Pons (tissue), 1 donor: ENCODE measurements around the gene TOR1AIP2.

Experiments used
- DNase-seq: peaks from one replicate; pipeline ENCODE4 v3.0.0-alpha.2; 2016; ENCODE audit warnings: low spot score

The TOR1AIP2 gene

DNA sequence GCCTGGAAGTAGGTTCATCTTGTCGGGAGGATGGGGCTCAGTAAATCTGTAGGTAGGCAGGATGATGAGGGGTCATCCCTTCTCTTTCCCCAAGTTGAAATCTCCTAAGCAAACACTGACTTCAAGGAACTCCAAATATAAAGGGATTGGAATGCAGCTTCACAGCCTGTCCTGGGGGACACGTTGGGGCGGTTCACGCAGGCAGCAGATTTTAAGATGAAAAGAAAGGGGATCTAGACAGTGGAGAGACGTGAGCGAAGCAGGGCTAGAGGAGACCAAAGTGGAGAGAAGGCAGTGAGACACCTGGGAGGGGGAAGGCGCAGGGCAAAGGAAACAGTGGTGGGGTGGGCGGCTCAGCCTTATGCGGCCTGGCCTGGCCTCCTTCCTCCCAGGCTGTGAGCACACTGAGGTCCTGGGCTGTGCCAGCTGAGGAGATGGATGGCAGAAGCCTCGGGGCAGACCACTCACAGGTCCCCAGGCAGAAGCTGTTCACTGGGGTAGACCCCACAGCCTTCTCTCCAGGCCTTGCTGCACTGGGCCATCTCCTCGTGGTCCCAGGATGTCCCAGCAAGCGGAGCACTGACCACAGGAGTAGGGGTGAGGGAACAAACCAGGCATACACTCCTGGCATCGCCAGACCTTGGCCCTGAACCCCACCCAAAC, 51.7 kb downstream of the TOR1AIP2 start:
- DNase-seq: no peak

DNA sequence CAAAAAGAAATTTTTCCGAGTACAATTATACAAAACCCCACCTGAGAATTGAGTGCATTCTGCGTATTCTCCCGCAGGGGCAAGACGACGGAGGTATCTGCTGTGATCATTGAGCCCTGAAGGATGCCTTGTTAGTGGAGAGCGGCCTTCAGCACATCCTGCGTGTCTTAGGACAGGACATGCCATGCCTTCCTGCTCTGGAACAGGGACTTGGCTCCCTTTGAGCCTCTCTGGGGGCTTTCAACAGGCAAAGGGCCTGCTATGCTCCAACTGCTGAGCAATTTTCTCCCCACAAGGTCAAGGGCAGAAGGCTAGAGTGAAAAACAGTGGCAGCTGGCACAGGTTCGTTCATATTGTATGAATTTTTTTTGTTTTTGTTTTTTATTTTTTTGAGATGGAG, 52.4 kb downstream of the TOR1AIP2 start:
- DNase-seq: no peak

DNA sequence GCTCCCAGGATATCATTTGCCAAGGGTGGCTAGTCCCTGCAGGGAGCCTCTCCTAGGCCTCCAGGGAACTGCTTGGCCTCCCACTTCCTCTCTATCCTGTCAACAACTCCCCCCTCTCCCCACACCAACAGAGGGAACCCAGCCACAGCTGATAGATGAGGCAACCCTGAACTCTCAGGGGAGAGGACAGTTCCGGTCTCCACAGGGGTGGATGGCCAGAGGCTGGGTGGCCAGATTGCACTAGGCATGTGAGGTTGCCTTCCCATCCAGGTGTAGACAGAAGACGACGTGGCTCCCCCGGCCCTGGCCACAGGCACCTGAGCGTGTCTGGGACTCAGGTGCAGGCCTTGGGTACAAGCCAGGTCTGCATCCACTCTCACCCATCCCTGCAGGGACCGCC, 53.3 kb downstream of the TOR1AIP2 start:
- DNase-seq: no peak

DNA sequence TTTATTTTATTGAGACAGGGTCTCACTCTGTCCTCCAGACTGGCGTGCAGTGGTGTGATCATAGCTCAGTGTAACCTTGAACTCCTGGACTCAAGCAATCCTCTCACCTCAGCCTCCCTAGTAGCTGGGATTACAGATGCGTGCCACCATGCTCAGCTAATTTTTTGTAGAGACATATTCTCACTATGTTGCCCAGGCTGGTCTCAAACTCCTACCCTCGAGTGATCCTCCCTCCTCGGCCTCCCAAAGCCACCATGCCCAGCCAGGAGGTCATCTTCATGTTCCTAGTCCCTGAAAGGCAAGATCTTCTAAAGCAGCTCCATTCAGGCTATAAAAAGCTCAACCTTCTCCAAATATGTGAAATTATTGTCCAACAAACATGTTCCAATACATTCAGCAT, 53.9 kb downstream of the TOR1AIP2 start:
- DNase-seq: no peak

DNA sequence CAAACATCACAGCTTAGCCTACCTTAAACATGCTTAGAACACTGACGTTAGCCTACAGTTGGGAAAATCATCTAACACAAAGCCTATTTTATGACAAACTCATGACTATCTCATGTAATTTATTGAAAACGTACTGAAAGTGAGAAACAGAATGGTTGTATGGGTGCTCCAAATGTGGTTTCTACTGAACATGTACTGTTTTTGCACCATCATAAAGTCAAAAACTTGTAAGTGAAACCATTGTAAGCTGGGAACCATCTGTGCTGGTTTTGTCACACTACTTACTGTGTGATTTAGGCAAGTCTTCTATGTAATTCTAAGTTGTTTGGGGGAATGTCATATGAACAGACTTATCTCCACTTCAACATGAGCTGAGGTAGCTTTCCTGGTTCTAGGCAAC, 55.5 kb downstream of the TOR1AIP2 start:
- no peak for DNase-seq

DNA sequence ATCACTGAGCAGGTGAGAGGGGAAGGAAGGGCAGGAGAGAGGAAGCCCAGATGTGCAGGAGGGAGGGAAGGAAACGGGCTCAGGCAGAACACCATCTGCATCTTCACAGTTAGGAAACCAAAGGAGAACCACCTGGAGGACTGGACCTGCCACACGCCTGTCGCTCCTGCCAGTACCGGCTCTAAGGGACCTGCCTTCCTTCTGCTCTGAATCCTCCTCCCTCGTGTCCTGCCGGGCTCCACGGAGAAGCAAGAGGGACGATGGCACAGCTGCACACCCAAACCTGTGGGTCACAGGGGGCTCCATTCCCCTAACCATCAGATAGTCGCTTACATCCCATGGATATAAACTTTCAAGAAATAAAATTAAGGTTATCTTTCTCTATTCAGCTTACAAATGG, 56.1 kb downstream of the TOR1AIP2 start:
- no peak for DNase-seq

DNA sequence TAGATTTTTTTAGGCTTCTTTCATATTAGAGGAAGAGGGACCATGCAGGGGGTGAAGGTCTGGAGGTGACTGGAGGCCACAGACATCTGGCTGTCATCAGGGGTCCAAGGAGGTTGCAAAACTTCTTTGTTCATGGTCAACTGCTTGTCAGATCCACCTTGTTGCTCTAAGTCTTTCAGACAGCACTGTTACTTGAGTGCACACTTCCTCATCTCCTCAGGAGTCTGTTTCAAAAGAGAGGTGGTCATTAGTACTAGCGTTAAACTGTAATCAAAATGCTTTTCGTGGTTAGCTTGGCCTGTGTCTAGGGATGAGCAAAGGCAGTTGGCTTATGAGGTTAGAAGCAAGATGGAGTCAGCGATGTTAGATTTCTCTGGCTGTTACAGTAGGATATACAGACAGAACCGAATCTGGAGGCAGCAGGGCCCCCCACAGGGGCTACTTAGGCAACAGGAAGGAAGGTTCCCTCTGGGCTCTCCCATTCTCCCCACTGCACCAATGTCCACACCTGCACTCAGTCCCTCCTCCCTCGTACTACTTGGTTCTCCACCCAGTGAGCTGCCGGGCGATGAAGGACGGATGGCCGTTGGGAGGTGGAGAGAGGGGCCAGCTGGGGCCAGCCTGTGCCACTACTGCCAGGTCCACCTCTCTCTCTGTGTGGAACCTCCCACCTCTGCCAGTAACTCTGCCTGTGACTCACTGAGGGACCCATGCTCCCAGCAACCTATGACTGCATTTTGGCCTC, 57.2 kb downstream of the TOR1AIP2 start:
- DNase-seq: no peak

DNA sequence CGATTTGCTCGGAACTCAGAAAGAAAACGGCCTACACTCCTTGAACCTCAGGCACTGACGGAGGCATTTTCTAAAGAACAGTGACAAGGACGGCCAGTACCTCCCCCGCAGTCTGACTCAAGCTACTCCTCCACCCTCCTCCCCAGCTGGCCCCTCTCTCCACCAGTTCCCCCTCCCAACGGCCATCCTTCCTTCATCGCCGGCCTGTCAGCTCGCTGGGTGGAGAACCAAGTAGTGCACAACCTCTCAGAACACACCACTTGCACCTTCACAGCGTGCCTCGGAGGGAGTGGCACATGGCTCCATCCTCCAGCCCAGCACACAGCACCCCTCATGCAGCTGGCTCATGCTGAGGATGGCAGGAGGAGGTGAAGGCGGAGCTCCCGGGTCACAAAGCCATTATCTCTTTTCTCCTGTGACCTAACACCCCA, 58.8 kb downstream of the TOR1AIP2 start:
- DNase-seq: no peak

DNA sequence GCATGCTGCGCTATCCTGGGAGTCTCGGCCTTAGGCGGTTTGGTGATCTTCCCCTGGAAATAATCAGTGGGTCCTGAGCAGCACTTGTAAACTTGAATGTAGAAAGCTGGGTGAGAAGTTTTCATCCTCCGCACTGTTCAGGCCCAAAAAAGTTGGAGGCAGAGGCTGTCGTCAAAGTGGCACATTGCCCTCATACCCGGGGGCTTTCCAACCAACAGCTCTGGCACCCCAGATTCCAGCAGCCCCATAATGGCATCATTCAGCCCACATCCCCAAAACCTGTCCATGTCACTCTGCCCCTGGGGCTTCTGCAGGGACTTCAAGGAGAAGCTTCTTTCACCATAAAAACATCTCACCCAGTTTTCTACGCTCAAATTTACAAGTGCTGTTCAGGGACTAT, 59.3 kb downstream of the TOR1AIP2 start:
- DNase-seq: no peak

DNA sequence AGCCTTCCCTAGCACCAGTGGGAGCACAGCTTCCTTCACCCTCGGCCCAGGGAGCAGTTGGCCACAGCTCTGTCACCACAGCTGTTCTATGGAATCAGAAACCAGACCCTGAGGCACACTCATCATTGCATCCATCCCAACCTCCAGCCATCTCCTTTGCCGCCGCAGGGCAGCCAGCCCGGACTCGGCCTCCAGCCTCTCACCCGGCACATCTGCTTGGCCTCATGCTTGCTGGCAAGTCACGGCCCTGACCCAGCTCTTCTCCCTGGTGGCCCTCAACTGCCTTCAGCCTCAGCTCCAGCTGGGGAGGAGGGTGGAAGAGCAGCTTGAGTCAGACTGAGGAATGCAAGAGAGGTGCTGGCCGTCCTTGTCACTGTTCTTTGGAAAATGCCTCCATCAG, 59.8 kb downstream of the TOR1AIP2 start:
- DNase-seq: no peak

DNA sequence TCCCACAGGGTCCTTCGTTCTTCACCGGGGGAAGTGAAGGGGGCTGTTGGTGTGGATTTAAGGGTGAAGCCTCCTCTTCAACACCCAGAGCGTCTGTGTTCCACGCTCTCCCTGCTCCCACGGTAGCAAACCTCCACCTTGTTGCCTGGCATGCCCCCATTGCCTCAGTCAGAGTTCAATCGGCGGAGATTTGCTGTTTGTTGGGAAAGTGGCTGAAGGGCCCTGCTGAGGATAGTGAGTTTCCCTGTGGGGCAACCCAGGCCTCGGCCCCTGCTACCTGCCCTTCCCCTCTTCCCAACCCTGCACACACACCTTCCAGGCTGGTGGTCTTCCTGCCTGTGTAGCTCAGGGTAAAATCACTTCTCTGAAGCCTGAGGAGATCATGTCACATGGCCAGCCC, 60.5 kb downstream of the TOR1AIP2 start:
- DNase-seq: no peak

DNA sequence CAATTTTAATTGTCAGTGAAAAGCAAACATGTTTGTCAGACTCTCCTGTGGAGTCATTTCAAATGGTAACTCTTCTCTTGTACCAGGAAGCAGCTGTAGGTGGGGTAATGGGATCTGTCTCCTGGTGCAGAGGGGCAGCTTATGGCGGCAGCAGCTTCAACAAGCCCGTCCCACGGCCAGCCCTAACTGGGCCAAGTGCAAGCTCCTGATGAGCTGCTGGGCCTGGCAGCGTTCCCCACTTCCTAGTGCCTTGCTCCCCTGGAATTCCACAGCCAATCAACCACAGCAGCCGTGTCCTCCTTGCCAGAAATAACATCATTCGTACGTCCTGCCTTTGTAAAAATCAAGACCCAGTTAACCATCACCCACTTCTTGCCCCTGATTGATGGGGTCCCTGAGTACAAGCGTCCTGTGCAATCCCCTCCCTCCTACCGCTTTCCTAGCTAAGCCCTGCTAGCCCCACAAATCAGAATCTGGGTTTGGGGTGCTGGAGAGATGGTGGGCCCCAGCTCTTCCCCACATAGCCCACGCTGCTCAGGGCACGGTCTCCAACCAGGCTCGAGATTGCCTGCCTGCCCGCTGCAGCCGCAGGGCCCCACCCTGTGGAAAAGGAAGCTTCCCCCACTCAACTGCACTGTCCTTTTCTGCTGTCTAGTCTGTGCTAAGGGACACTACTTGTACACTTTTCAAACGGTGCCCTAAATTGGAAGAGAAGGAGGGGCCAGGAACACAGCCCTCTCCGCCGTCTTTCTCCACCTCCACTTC, 61.2 kb downstream of the TOR1AIP2 start:
- DNase-seq: no peak

DNA sequence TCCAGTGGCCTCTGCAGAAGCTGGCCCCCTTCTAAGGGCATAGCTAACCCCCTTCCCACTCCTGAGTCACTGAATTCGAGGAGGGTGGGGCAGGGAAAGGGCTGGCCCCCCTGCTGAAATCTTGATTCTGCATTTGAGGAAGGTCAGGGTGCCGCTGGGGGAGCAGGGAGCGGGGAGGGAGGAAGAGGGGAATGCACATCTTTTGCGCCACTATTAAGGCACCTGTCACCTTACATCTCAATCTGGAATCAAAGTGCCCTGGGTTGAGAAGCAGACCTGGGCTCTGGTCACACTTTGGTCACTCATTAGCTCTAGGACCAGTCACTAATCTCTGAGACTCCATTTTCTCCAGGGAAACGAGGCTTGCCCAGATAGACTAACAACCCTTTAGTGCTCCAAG, 62.0 kb downstream of the TOR1AIP2 start:
- DNase-seq: no peak

DNA sequence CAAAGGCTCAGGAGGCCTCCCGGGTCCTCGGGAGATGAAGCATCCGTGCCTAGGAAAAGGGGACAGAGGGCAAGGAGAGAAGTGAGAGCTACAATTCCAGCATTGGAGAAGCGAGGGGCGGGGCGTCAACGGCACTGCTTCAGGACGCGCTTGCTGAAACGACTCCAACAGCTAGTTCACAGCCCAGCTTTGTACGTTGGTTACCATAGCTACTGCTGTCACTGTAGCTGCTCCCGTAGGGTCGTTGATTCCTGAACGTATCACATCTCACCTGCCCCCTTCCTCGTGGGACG, 63.1 kb downstream of the TOR1AIP2 start:
- no peak for DNase-seq

DNA sequence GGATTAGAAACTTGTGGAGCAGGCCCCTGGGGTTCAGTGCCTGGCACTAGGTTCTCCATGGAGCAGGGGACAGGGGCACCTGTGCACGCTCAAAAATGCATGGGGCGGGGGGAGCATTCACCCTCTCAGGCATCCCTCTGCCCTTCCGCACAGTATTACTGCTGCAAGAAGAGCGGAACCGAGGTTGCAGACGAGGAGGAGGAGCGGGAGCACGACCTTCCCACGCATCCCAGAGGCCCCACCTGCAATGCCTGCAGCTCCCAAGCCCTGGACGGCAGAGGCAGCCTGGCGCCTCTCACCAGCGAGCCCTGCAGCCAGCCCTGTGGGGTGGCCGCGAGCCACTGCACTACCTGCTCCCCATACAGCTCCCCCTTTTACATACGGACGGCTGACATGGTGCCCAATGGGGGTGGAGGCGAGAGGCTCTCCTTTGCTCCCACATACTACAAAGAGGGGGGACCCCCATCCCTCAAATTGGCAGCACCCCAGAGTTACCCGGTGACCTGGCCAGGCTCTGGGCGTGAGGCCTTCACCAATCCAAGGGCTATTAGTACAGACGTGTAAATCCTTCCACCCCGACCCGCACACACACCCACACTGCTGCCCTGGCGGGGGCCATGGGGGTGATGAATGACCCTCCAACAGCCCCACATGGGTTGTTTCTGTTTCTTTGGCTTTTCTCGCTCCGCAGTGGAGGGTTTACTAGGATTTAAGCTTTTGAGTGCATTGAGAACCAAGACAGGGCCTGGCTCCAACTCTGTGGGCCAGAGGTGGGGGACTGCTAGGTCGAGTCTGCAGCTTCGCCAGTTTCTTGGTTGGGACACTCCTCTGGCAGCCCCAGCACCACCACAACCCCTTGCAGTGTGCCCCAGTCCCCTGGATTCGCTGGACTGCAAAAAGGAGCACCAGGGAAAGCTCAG, 63.7 kb downstream of the TOR1AIP2 start:
- no peak for DNase-seq

DNA sequence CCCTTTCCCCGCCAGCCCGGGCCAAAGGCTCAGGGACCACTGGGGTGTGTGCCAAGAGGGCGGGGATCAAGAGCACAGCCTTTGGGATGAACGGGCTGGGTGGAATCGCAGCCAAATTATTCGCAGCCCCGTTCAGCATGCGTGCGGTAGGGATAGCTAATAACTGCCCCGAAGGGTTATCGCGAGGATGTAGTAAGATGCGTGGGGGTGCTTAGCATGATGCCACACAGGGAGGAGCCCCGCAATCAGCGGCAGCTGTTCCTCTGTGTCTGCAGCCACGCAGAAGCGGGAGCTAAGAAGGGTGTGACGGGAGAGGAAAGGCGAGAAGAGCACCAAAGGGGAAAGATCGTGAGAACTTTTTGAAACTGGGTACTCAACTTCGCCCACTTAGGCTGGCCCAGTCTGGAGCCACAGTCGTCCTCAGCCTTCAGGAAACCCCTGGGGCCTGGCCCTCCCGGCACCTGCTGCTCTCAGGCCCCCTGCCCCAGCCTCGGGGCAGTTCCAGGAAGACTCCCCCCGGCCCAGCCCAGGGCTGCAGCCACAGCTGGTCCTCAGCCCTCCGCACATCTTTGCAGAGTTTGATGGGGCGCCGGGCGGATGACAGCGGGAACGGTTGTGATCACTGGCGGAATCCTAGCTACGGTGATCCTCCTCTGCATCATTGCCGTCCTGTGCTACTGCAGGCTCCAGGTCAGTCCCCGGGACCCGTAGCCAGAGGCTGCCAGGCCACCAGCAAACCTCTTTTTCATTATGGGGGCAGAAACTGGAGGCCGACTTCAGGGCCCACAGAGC, 64.9 kb downstream of the TOR1AIP2 start:
- DNase-seq: no peak

DNA sequence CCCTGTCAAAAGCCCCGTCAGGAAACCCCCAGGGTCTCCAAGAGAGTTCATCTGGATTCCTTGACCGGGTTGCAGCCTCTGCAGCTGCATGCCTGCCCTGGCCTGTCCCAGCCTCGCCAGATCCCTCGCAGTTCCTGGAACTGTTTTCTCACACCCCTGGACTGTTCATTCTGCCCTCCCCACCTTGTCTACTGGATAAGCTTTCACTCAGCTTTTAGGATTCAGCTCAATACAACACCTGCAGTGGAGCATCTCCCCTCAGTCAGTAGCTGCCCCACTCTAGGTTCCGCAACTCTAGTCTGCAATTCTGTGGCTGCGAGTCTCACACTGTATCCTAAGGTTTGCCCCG, 67.3 kb downstream of the TOR1AIP2 start:
- DNase-seq: no peak

DNA sequence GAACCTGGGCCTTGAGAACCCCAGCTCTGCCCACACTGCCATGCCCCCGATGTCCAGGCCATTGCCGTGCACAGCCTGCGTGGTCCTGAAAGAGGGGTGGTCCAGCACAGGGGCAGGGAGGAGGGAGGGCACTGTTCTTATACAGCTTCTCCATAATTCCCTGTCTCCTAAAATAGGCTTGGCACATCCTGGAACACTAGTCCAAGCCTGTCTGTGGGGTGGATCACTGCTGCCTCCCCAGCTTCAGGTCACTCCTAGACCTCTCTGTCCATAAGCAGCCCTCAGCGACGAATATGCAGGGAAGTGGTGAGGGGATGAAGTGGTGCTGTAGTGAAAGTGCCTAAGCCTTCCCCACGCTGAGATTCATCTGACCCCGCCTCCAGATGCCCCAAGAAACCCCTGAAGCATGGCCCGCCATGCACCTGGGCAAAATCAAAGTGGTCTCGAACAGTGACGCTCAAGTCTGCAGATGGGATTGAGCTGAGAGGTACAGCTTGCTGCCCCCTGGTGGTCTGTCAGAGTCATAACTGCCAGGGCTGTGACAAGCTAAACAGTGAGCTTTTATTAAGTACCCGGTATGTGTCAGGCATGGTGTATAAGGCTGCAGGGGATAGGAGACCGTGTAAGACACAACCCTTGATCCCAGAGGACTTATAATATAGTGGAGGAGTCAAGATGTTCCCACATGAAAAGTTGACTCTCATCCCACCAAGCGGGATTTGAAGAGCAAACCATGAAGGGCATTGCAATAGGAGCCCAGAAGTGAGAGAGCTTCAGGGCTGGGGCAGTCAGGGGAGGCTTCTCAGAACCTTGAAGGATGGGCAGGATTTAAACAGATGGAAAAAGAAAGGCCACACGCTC, 67.9 kb downstream of the TOR1AIP2 start:
- DNase-seq: peak; percentile 72

DNA sequence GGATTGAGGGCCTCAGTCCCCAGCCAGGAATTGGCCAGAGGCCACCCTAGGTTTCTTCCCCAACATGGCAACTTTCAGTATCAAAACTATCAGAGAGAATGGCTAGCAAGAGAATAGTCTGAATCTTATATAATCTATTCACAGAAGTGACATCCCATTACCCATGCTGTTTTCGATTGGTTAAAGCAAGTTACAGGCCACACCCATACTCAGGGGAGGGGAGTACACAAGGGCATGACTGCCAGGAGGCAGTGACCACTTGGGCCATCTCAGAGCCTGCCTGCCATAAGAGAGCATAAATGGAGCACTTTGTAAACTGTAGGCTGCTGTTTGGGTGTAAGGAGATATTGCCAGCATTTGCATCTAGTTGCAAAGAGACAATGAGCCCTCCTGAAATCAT, 69.1 kb downstream of the TOR1AIP2 start:
- no peak for DNase-seq

DNA sequence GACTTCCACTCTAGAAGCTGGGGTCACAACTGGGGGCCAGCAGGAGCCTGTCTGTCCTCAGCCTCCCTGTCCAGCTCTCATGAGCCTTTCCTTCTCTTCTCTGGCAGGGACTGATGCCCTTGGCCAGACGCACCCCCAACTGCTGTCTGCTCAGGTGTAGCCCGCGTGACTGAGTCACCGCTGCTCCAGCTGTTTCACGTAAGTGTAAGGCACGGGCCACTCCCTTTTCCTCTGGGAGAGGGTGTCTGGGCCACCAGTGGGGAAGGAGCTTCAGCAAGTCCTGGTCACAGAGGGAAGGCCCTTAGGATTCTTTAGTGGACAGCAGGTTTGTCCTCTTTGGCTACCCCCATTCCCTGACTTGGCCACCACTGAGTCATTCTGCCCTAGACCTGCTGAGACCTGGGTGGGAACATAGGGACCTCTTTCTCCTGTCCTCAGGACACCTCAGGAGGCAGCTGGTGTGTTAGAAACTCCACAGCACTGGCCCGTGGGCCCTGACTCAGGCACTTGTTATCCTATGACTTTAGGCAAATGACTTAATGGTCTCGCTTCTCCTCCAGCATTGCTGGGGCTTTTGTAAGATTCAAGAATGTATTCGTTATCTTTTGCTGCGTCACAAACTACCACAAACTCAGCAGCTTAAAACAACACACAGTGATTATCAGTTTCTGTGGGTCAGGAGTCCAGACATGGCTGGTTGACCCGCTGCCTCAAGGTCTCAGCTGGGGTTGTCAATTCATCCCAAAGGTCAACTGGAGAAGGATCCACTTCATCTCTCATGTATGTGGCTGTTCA, 69.7 kb downstream of the TOR1AIP2 start:
- DNase-seq: no peak
